SK-N-DZ (cell line): ENCODE measurements around the gene CTDSP1.
A peak's percentile ranks its signal among the peaks of the same experiment; 100 is the strongest.

Experiments used
- DNase-seq: peaks from one replicate; pipeline ENCODE4 v3.0.0-alpha.2; 2015; ENCODE audit warnings: low spot score

The CTDSP1 gene

DNA sequence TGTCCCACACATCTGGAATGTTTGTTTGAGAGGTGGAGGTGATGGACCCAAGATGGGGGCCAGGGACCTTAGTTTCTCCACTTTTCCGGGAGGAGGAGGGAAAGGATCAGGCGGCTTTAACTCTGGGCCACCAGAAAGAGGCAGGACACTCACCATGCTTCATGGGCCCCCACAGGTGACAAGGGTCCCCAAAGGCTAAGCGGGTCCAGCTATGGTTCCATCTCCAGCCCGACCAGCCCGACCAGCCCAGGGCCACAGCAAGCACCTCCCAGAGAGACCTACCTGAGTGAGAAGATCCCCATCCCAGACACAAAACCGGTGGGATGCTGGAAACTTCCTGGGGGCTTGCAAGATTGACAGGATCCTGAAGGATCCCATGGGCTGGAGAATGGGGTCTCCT is 16.9 kb upstream of the CTDSP1 start:
- no peak for DNase-seq

- DNase-seq = no peak
These were observed 15.7 kb upstream of the CTDSP1 start for GRCh38 chr2:218383892-218384519.

DNA sequence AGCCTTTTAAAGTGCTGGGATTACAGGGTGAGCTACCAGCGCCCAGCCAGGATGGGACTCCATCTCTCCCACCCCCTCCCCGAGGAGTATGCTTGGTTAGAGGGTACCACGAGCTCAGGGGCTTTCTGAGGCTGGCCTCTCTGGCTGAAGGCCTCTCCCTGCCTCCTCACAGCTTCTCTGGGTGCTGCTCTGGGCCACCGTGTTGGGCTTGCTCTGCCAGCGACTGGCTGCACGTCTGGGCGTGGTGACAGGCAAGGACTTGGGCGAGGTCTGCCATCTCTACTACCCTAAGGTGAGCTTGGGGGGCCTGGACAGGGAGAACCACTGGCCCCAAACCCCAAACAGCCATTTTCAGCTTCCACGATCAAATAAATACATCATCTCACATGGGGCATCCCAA is 14.7 kb upstream of the CTDSP1 start:
- no peak for DNase-seq

- no peak for DNase-seq
These were observed 12.9 kb upstream of the CTDSP1 start for GRCh38 chr2:218386505-218387368.

DNA sequence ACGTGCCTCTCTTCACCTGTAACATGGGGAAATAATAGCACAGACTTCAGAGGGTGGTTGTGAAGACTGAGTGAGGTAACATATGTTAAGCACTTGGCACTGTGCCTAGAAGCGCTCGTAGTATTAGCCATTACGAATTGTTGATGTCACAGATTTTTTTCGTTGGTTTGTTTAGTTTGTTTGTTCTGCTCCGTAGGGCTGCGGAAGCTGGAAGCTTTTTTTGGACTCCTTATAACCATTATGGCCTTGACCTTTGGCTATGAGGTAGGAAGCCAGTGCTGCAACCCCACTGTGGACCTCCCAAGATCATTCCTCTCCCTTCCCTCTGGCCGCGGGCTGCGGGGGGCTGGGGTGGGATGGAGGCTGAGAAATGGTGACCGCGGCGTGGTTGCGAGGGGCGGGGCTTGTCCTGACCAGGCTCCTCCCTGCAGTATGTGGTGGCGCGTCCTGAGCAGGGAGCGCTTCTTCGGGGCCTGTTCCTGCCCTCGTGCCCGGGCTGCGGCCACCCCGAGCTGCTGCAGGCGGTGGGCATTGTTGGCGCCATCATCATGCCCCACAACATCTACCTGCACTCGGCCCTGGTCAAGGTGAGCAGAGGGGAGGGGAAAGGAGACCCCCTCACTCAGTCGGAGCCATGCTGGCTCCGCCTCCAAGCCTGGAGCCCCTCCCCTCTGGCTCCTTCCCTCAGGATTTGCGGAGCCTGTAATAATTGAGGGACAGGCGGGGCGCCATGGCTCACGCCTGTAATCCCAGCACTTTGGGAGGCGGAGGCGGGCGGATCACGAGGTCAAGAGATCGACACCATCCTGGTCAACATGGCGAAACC is 12.1 kb upstream of the CTDSP1 start:
- no peak for DNase-seq

DNA sequence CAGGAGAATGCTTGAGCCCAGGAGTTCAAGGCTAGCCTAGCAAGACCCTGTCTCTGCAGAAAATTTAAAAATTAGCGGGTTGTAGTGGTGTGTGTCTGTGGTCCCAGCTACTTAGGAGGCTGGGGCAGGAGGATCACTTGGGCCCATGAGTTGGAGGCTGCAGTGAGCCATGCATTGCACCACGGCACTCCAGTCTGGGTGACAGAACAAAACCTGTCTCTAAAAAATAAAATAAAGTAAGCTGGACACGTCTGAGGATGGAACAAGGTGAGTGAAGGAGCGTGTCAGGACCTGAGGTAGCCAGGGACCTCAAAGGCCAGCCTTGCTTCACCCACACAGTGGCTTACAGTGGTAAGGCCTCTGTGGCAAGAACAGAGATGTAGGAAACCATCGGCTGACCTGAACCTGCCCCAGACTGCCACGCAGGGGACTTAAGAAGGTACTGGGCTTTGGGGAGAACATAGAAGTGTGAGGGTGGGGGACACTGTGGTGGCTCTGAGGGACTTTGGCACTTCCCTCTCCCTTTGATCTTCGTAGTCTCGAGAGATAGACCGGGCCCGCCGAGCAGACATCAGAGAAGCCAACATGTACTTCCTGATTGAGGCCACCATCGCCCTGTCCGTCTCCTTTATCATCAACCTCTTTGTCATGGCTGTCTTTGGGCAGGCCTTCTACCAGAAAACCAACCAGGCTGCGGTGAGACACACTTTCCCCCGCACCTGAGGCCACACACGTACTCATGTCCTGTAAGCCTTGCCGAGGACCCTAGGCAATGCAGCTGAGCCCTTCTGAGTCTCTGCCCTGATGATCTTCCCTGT is 10.1 kb upstream of the CTDSP1 start:
- no peak for DNase-seq

GRCh38 chr2:218391202-218391601 is 8.5 kb upstream of the CTDSP1 start:
- DNase-seq = no peak

GRCh38 chr2:218392459-218392858 is 7.2 kb upstream of the CTDSP1 start:
- no peak for DNase-seq

DNA sequence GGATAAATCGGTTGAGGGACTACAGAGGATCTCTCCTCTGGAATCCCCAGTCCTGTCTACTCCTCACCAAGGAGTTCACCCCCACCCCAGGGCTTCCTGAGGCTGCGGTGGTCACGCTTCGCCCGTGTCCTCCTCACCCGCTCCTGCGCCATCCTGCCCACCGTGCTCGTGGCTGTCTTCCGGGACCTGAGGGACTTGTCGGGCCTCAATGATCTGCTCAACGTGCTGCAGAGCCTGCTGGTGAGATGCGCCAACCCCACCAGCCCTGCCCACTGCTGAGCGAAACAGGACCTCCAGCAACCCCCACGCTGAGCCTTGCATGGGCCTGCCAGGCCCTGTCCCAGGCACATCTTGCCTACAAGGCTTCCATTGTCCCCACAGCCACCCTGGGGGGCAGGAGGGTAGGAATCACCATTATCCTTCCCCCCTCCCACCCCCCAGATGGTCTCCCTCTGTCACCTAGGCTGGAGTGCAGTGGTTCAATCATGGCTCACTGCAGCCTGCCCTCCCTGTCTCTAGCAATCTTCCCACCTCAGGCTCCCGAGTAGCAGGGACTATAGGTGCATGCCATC is 6.7 kb upstream of the CTDSP1 start:
- no peak for DNase-seq

DNA sequence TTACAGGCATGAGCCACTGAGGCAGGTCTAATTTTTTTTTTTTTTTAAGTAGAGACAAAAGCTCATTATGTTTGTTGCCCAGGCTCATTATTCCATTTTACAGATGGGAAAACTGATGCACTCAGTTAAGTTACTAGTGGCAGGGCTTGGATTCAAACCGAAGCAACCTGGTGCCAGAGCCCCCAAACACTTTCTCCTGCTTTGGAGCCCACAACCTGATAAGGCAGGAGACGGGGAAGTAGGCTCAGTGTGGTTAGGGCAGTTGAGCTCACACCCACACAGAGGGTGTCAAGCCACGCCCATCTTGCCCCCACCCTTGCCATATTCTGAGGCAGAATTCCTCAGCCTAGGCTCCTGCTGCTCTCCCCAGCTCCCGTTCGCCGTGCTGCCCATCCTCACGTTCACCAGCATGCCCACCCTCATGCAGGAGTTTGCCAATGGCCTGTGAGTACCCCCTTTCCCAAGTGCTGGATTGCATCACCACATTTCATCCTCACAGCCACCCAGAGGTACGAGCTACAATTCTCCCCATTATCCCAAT is 5.8 kb upstream of the CTDSP1 start:
- no peak for DNase-seq

DNA sequence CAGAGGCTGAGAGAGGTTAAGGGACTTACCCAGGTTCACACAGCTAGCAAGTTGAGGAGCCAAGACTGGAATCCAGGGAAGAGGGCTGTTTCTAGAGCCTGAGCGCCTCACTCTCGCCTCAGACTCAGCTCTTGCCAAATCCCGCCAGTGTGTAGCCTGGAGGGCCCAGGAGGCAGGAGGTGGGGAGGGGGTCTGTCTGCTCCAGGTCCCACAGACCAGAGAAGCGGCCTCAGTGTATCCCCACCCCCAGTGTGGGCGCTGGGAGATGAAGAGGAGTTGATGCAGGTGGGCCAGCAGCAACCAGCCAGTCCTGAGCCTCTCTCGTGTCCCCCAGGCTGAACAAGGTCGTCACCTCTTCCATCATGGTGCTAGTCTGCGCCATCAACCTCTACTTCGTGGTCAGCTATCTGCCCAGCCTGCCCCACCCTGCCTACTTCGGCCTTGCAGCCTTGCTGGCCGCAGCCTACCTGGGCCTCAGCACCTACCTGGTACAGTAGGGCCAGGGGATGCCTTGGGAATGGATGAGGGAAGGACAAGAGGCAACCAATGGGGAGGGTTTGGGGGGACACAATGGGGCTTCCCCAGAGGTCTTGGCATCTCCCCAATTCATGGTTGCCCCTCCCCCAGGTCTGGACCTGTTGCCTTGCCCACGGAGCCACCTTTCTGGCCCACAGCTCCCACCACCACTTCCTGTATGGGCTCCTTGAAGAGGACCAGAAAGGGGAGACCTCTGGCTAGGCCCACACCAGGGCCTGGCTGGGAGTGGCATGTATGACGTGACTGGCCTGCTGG is 5.2 kb upstream of the CTDSP1 start:
- DNase-seq = no peak

DNA sequence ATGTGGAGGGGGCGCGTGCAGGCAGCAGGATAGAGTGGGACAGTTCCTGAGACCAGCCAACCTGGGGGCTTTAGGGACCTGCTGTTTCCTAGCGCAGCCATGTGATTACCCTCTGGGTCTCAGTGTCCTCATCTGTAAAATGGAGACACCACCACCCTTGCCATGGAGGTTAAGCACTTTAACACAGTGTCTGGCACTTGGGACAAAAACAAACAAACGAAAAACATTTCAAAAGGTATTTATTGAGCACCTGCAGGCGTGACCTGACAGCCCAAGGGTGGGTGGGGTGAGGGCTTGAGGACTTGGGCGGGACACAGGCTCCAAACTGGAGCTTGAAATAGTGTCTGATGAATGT is 4.6 kb upstream of the CTDSP1 start:
- no peak for DNase-seq

DNA sequence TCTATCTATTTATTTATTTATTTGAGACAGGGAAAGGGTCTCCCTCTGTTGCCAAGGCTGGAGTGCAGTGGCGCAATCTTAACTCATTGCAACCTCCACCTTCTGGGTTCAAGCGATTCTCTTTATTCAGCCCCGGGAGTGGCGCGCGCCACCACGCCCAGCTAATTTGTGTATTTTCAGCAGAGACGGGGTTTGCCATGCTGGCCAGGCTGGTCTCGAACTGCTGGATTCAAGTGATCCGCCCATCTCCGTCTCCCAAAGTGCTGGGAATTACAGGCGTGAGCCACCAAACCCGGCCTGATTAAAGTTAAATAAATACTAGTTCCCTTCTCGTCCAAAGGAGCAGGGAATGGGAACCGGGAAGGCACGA is 4.2 kb upstream of the CTDSP1 start:
- no peak for DNase-seq

DNA sequence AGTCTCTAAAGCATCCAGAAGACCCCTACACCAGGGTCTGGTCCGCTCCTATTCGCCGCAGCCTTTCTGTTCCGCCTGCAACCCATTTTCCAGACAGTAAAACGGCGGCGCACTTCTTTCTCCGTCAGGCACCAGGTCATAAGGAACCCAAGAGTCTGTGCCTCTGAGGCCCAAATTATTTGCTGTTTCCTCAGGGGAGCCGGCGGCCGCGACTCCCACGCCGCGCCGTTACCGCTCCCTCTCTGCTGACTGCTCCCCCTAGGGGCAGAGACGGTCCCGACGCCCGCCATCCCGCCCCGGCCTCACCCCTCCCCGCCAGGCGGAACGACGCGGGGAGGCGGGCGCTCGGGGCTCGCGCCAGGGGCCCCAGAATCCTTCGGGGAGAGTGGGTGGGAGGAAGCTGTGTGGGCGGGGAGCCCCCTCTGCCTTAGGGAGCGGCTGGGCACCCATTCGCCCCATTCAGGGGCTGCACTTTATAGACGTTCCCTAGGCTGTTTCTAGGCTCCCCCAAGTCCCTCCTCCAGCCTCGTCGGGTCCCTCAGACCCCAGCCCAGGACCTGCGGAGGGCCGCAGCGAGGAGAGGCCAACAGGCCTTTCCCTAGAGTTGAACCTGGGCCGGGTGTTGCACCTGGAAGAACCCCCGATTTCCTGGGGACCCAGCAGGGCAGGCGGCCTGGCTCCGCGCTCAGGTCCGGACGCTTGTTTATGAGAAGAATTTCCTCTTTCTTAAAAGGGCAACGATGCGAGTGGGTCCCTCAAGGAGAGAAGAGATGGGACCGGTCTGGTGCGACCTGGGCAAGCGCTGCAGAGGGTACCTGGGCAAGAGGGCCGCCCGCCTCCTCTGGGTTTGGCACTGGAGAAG is 3.6 kb upstream of the CTDSP1 start:
- DNase-seq = peak; percentile 95

- no peak for DNase-seq
These were observed 2.8 kb upstream of the CTDSP1 start for GRCh38 chr2:218396688-218397462.

GRCh38 chr2:218397463-218397819 is 2.2 kb upstream of the CTDSP1 start:
- no peak for DNase-seq

DNA sequence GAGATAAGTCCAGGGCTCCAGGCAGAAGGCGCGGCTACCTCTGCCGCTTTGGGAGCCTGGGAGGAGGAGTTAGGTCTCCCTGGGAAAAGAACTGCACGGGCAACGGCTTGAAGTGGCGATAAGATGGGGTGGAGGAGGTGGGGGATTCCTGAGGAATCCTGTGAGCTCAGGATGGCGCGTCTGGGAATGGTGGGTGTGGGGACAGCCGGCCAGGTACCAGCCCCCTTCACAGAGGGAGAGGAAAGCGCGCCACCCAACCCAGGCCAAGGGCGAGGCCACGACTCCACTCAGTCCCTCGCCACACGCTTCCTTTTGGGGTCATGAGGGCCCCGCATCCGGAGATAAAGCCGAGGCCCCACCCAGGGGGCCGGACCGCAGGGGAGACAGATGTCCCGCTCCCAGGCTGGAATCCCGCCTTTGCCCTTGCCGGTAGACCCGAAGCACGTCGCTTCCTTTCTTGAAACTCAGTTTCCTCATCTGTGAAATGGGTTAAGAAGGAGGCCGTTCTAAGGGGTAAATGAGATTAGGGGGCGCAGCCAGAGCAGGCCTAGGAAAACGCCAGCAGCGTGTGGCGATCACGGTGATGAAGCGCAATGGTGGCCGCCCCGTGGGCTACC is 1.7 kb upstream of the CTDSP1 start:
- DNase-seq = peak; percentile 45
